GM10266 (cell line): ENCODE results near the gene TENM4.

Source experiments
- DNase-seq: peaks from one replicate; pipeline ENCODE4 v3.0.0; 2012; ENCODE audit errors: extremely low spot score
- TF ChIP-seq, protein P1 (sequence below): IDR thresholded peaks from 2 replicates; pipeline ENCODE4 v1.5.1; 2012; ENCODE audit warnings: mild to moderate bottlenecking, low read depth; ENCODE audit not compliant: control insufficient read depth, insufficient read depth; ENCODE audit errors: missing control alignments

TENM4 gene

DNA sequence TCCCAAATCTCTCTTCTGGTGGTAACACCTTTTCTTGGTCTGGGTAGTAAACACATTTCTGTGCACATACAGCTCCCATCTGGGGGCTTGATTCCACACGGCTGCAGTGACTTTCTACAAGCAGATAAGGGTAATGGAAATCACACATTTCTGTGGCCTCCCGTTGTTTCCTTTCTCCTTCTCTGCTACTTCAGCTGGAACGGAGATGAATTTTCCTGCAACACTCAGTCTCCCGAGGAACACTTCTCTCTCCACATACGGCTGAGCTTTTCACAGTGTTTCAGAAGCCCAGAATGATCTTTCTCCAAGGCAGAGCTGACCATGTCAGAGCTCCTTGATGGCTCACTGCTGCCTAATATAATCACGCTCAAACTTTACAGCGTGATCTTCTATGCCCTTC is 501.9 kb downstream of the TENM4 start:
- DNase-seq, result no peak
- TF ChIP-seq, protein P1, sequence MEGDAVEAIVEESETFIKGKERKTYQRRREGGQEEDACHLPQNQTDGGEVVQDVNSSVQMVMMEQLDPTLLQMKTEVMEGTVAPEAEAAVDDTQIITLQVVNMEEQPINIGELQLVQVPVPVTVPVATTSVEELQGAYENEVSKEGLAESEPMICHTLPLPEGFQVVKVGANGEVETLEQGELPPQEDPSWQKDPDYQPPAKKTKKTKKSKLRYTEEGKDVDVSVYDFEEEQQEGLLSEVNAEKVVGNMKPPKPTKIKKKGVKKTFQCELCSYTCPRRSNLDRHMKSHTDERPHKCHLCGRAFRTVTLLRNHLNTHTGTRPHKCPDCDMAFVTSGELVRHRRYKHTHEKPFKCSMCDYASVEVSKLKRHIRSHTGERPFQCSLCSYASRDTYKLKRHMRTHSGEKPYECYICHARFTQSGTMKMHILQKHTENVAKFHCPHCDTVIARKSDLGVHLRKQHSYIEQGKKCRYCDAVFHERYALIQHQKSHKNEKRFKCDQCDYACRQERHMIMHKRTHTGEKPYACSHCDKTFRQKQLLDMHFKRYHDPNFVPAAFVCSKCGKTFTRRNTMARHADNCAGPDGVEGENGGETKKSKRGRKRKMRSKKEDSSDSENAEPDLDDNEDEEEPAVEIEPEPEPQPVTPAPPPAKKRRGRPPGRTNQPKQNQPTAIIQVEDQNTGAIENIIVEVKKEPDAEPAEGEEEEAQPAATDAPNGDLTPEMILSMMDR, result no peak

DNA sequence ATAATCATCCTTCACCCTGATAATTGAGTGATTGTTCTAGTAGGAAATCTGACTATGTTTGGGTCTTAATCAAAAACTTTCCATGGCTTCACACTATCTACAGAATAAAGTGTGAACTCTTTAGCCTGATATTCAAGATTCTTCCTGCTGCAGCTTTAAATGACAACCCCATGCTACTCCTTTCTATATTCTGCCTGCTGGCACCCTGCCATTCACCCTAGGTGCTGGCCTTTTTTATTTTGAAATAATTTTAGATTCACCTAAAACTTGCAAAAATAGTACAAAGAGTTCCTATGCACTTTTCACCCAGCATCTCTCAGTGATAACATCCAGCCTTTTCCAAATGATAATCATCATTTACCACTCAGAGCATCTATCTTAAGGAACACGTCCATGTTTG is 502.8 kb downstream of the TENM4 start:
- TF ChIP-seq, protein P1, result no peak
- DNase-seq, result no peak

DNA sequence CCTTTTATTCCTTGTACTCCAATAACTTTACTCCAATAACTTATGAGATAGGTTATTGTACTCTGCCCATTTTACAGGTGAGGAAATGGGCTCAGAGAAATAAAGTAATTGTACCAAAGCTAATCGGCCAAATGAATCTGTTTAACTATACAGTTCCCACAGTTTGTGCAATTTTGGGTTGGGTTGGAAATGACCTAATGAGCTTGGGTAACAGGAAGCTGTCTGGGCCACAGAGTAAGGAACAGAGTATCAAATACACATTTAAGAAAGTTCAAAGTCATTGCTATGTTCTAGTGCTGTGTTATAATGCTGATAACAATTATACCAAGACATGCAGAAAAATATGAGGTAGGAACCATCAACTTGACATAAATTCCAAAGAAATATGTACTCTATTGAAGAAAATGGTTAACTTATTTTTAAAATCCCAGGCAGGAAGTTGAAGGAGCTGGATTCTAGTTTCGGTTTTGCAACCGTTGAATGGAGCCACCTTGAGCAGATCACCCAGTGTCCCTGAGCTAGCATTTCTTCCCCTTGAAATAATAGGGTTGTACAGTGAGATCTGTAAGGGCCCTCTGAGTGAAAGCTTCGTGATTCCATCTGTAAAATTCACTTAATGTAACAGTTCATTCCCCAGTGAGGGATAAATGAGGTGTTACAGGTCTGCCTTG is 505.3 kb downstream of the TENM4 start:
- no peak for DNase-seq
- TF ChIP-seq, protein P1, result no peak

DNA sequence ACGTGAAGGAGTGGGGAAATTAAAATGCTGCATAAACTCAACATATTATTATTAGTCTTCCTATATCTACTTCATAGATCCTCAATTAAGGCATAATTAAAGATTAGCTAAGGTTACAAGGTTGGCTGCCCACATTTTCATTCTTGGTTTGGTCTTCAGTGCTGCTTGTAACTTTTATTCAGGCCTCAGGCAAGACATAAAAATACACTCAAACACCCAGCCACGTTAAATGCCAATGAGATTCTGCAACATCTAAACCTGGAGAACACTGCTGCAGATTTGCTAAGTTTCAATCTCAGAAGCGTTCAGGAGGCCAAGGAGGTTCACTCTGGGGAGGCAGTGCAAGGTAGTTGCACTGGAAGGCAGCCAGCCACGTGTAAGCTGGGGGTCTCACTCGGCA is 507.5 kb downstream of the TENM4 start:
- TF ChIP-seq, protein P1, result no peak

DNA sequence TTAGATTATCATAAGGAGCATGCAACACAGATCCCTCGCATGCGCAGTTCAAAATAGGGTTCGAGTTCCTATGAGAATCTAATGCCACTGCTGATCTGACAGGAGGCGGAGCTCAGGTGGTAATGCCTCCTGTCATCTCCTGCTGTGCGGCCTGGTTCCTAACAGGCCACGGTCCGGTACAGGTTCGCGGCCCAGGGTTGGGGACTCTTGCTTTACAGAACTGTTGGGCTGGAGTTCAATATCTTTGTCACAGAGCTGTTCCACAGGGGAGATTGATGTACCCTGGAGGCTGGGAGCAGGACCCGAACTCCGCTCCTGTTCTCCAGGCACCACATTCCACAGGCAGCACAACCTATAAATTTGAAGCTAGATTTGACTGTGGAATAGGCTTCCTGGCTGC is 508.1 kb downstream of the TENM4 start:
- TF ChIP-seq, protein P1, result no peak
- no peak for DNase-seq

More for the DNA sequence above, 507.5 kb downstream of the TENM4 start:
- DNase-seq, result no peak

DNA sequence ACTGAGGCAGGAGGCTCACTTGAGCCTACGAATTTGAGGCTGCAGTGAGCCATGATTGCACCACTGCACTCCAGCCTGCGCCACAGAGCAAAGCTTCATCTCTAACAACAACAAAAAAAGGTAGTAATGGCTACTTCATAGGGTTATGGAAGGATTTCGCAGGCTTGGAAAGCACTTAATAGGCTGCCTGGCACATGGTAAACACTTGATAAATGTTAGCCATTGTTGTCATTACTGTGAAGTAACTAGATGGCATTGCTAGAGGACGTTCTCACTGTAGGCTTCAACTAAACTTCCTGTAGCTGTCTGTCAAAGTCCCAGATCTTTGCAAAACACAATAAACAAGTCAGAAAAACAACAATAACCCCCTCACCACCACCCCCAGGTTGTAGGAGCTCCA is 508.9 kb downstream of the TENM4 start:
- DNase-seq, result no peak
- TF ChIP-seq, protein P1, result no peak

DNA sequence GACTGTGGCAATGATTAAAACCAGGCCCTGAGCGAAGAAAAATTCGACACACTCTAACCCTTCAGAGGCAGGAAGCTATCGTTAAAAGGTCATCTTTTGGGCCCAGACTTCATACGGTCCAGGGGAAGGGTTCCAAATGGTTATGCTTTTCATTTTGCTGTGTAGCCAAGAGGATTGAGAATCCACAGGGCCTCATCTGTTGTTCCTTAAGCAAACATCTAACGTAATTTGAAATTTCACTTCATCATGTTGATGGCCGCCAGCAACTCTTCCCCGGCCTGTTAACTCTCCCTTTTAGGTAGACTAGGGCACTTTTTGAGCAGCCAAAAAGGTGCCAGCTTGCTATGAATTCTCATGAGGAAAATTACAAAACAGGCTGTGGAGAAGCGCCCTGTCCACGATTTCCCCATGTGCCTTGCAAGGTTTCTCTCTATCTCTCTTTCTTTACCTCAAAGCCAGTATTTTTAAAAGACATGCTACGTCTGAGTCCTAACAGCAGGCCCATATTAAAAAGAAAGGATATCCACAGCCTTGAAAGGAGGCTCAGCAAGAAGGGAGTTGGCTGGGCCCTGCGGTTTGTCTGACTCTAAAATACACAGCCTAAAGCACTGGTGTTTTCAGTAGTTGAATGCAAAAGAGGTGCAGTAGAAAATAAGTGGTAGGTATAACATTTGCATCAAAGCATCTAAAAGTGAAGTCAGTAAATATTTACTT is 509.9 kb downstream of the TENM4 start:
- no peak for DNase-seq
- TF ChIP-seq, protein P1, result no peak
